OCI-LY7 (cell line): ENCODE data around the gene VAMP7.

ENCODE experiments used
- EZH2phosphoT487 ChIP-seq: fragments of 200-600 bp; sonication (generic); IDR thresholded peaks from 2 replicates; pipeline ENCODE4 v1.6.1; 2018; ENCODE audit warnings: low read depth, borderline replicate concordance, mild to moderate bottlenecking, mixed run types, antibody characterized with exemption, low read length, moderate library complexity, mixed read lengths
- TF ChIP-seq, protein P1 (sequence below): fragments of 200-600 bp; sonication (generic); conservative IDR thresholded peaks from 2 replicates; pipeline ENCODE4 v1.5.1; 2014; ENCODE audit warnings: mild to moderate bottlenecking, antibody characterized with exemption, low read length, moderate library complexity, mixed read lengths

DNA sequence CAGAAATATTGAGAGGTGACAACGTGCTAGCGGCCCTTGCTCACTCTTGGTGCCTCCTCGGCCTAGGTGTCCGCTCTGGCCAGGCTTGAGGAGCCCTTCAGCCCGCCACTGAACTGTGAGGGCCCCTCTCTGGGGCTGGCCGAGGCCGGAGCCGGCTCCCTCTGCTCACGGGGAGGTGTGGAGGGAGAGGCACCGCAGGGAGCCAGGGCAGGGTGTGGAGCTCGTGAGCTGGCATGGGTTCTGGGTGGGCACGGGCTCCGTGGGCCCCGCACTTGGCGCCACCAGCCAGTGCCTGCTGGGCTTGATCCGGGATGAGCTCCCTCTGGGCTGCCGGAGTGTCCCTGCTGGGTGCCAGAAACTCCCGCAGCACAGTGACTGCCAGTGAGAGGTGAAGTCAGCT is 16.0 kb upstream of the VAMP7 start:
- TF ChIP-seq, protein P1, sequence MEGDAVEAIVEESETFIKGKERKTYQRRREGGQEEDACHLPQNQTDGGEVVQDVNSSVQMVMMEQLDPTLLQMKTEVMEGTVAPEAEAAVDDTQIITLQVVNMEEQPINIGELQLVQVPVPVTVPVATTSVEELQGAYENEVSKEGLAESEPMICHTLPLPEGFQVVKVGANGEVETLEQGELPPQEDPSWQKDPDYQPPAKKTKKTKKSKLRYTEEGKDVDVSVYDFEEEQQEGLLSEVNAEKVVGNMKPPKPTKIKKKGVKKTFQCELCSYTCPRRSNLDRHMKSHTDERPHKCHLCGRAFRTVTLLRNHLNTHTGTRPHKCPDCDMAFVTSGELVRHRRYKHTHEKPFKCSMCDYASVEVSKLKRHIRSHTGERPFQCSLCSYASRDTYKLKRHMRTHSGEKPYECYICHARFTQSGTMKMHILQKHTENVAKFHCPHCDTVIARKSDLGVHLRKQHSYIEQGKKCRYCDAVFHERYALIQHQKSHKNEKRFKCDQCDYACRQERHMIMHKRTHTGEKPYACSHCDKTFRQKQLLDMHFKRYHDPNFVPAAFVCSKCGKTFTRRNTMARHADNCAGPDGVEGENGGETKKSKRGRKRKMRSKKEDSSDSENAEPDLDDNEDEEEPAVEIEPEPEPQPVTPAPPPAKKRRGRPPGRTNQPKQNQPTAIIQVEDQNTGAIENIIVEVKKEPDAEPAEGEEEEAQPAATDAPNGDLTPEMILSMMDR = no peak
- no peak for TF ChIP-seq EZH2phosphoT487
